ENCODE measurements around the gene MSMO1. TPM values are rescaled to one million over a fixed set of nuclear protein-coding genes. Genes with fewer than 3 reads are reported as not detected.
A peak's percentile ranks its signal among the peaks of the same experiment; 100 is the strongest.

The MSMO1 gene
- total RNA-seq, 1 experiment from 2014 or later = 72.9 TPM

DNA sequence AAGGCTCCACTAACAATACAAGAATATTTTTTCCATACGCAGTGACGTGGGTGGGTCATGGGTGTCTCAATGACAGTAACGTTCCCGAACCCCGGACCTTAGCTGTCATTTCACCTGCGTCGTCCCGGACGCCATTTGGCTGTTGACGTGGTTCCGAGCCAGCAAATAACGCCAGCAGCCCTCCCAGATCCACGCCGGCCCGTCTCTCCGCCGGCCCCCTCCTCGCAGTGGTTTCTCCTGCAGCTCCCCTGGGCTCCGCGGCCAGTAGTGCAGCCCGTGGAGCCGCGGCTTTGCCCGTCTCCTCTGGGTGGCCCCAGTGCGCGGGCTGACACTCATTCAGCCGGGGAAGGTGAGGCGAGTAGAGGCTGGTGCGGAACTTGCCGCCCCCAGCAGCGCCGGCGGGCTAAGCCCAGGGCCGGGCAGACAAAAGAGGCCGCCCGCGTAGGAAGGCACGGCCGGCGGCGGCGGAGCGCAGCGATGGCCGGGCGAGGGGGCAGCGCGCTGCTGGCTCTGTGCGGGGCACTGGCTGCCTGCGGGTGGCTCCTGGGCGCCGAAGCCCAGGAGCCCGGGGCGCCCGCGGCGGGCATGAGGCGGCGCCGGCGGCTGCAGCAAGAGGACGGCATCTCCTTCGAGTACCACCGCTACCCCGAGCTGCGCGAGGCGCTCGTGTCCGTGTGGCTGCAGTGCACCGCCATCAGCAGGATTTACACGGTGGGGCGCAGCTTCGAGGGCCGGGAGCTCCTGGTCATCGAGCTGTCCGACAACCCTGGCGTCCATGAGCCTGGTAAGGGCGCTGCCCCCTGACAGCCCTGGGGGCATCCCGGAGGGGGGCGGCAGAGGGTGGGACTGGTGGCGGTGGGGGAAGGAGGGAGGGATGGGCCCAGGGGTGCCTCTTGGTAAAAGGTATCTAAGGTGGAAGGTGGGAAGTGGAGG lies 51.5 kb downstream of the MSMO1 start, which contains the start of gene CPE (continued):
- TF ChIP-seq, protein P1, sequence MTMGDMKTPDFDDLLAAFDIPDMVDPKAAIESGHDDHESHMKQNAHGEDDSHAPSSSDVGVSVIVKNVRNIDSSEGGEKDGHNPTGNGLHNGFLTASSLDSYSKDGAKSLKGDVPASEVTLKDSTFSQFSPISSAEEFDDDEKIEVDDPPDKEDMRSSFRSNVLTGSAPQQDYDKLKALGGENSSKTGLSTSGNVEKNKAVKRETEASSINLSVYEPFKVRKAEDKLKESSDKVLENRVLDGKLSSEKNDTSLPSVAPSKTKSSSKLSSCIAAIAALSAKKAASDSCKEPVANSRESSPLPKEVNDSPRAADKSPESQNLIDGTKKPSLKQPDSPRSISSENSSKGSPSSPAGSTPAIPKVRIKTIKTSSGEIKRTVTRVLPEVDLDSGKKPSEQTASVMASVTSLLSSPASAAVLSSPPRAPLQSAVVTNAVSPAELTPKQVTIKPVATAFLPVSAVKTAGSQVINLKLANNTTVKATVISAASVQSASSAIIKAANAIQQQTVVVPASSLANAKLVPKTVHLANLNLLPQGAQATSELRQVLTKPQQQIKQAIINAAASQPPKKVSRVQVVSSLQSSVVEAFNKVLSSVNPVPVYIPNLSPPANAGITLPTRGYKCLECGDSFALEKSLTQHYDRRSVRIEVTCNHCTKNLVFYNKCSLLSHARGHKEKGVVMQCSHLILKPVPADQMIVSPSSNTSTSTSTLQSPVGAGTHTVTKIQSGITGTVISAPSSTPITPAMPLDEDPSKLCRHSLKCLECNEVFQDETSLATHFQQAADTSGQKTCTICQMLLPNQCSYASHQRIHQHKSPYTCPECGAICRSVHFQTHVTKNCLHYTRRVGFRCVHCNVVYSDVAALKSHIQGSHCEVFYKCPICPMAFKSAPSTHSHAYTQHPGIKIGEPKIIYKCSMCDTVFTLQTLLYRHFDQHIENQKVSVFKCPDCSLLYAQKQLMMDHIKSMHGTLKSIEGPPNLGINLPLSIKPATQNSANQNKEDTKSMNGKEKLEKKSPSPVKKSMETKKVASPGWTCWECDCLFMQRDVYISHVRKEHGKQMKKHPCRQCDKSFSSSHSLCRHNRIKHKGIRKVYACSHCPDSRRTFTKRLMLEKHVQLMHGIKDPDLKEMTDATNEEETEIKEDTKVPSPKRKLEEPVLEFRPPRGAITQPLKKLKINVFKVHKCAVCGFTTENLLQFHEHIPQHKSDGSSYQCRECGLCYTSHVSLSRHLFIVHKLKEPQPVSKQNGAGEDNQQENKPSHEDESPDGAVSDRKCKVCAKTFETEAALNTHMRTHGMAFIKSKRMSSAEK (CRISPR knock-in tag; IDR thresholded peaks at IDR 0.05; ENCODE audit: borderline replicate concordance) = no peak
- TF ChIP-seq IRF2 (CRISPR knock-in tag; IDR thresholded peaks at IDR 0.05; ENCODE audit: borderline replicate concordance, low read depth) = no peak
- TF ChIP-seq MYBL2 (CRISPR knock-in tag; IDR thresholded peaks at IDR 0.05) = no peak
- peak; percentile 87 for TF ChIP-seq ZNF423 (CRISPR knock-in tag; IDR thresholded peaks at IDR 0.05)
- no peak for TF ChIP-seq CTCF (IDR thresholded peaks at IDR 0.05)
- no peak for TF ChIP-seq ATF3 (CRISPR knock-in tag; conservative IDR thresholded peaks at IDR 0.05)
- no peak for TF ChIP-seq ZNF512 (CRISPR knock-in tag; IDR thresholded peaks at IDR 0.05; ENCODE audit: borderline replicate concordance)
- TF ChIP-seq HMGA2 (CRISPR knock-in tag; IDR thresholded peaks at IDR 0.05) = no peak
- TF ChIP-seq ETV6 (CRISPR knock-in tag; IDR thresholded peaks at IDR 0.05) = peak; percentile 56; the same call in 1 of the 2 replicates
- TF ChIP-seq NFATC4 (CRISPR knock-in tag; IDR thresholded peaks at IDR 0.05) = no peak
- peak; percentile 30; the same call in 1 of the 2 replicates for TF ChIP-seq ZBTB21 (CRISPR knock-in tag; IDR thresholded peaks at IDR 0.05; ENCODE audit: borderline replicate concordance)
- TF ChIP-seq RELA (CRISPR knock-in tag; IDR thresholded peaks at IDR 0.05; ENCODE audit: borderline replicate concordance) = no peak
- TF ChIP-seq FOXK1 (CRISPR knock-in tag; IDR thresholded peaks at IDR 0.05) = no peak
- TF ChIP-seq ZNF425 (CRISPR knock-in tag; conservative IDR thresholded peaks at IDR 0.05) = no peak
- TF ChIP-seq ZNF671 (CRISPR knock-in tag; IDR thresholded peaks at IDR 0.05) = no peak
- peak; percentile 88; the same call in 1 of the 2 replicates for TF ChIP-seq HMGXB4 (CRISPR knock-in tag; IDR thresholded peaks at IDR 0.05)
- TF ChIP-seq SP1 (CRISPR knock-in tag; conservative IDR thresholded peaks at IDR 0.05) = 0 out of 2 replicates have a peak, but pooled peaks have one; percentile 13
- TF ChIP-seq NFE2L1 (CRISPR knock-in tag; IDR thresholded peaks at IDR 0.05) = no peak
- TF ChIP-seq ZNF219 (CRISPR knock-in tag; IDR thresholded peaks at IDR 0.05; ENCODE audit: borderline replicate concordance) = no peak
- no peak for TF ChIP-seq KAT7 (CRISPR knock-in tag; IDR thresholded peaks at IDR 0.05; ENCODE audit: borderline replicate concordance)
- no peak for TF ChIP-seq OVOL2 (CRISPR knock-in tag; IDR thresholded peaks at IDR 0.05; ENCODE audit: borderline replicate concordance)
- no peak for TF ChIP-seq NR1H2 (CRISPR knock-in tag; IDR thresholded peaks at IDR 0.05)
- no peak for TF ChIP-seq SMAD4 (CRISPR knock-in tag; IDR thresholded peaks at IDR 0.05)
- no peak for TF ChIP-seq NR3C1 (CRISPR knock-in tag; conservative IDR thresholded peaks at IDR 0.05; ENCODE audit: low read depth)
- no peak for TF ChIP-seq ZNF263 (CRISPR knock-in tag; IDR thresholded peaks at IDR 0.05; ENCODE audit: low read depth)
- TF ChIP-seq CBFB (CRISPR knock-in tag; IDR thresholded peaks at IDR 0.05; ENCODE audit: low read depth) = no peak
- 0 out of 2 replicates have a peak, but pooled peaks have one; percentile 43 for TF ChIP-seq TEAD1 (CRISPR knock-in tag; IDR thresholded peaks at IDR 0.05)

Data from WTC11 (cell line).